ENCODE results near the gene HMBS.
"Not testable (repeated sequence)": the region's sequence is repeated elsewhere in the genome, so short reads cannot be mapped to it uniquely, and the experiment has no call there.

The HMBS gene

GRCh38 chr11:119101759-119102423 lies 17.2 kb downstream of the HMBS start, which contains the start of gene DPAGT1:
DPAGT1 (minus strand) TSS chr11:119101853; CDS start chr11:119101655, 198 bp downstream.
- Mint-ChIP-seq H3K36me3 (ENCODE audit: low read depth) (peaks cover 26% of the 10 kb centered on the region), H3K9me3 (no peaks in the 10 kb centered on the region), H3K27ac (peak within 1 kb of the TSS; percentile 97), H3K27me3 (ENCODE audit: low read depth) (no peaks in the 10 kb centered on the region), H3K4me3 (peak within 1 kb of the TSS; percentile 93), H3K4me1 (ENCODE audit: low read depth) (peaks cover 36% of the 10 kb centered on the region)
- peak; percentile 85 for DNase-seq (ENCODE audit: low spot score)

- H3K4me3 Mint-ChIP-seq, result peak overlapping the region; percentile 93
- not testable (repeated sequence) for H3K27me3 Mint-ChIP-seq (ENCODE audit: low read depth); DNase-seq (ENCODE audit: low spot score); H3K27ac Mint-ChIP-seq; H3K9me3 Mint-ChIP-seq
- H3K4me1 Mint-ChIP-seq (ENCODE audit: low read depth), result peaks cover 37% of the 10 kb centered on the region
- peaks cover 15% of the 10 kb centered on the region for H3K36me3 Mint-ChIP-seq (ENCODE audit: low read depth)
Measured at GRCh38 chr11:119103161-119103664, 18.5 kb downstream of the HMBS start.

- peaks cover 13% of the 10 kb centered on the region for H3K36me3 Mint-ChIP-seq (ENCODE audit: low read depth)
- H3K4me3 Mint-ChIP-seq, result peak overlapping the region; percentile 60
- no peak for DNase-seq (ENCODE audit: low spot score)
- H3K4me1 Mint-ChIP-seq (ENCODE audit: low read depth), result peaks cover 39% of the 10 kb centered on the region
- no peaks in the 10 kb centered on the region for H3K27me3 Mint-ChIP-seq (ENCODE audit: low read depth)
- H3K9me3 Mint-ChIP-seq, result no peaks in the 10 kb centered on the region
- H3K27ac Mint-ChIP-seq, result peak overlapping the region; percentile 70
Measured at GRCh38 chr11:119103793-119104192, 19.1 kb downstream of the HMBS start.

- Mint-ChIP-seq H3K4me3 (peak within 1 kb of the TSS; percentile 95), H3K36me3 (ENCODE audit: low read depth) (peaks cover 26% of the 10 kb centered on the region), H3K27ac (peak within 1 kb of the TSS; percentile 91), H3K27me3 (ENCODE audit: low read depth) (no peaks in the 10 kb centered on the region), H3K4me1 (ENCODE audit: low read depth) (peaks cover 37% of the 10 kb centered on the region), H3K9me3 (no peaks in the 10 kb centered on the region)
- DNase-seq (ENCODE audit: low spot score), result peak; percentile 90
Measured at GRCh38 chr11:119106564-119107537, 22.2 kb downstream of the HMBS start, which contains the start of gene C2CD2L. C2CD2L (plus strand) TSS chr11:119107344; CDS start chr11:119107742, 398 bp downstream.

GRCh38 chr11:119107538-119108145 lies 23.0 kb downstream of the HMBS start:
- H3K4me3 Mint-ChIP-seq, result peak overlapping the region; percentile 95
- peaks cover 29% of the 10 kb centered on the region for H3K36me3 Mint-ChIP-seq (ENCODE audit: low read depth)
- no peaks in the 10 kb centered on the region for H3K9me3 Mint-ChIP-seq
- H3K27ac Mint-ChIP-seq, result peak overlapping the region; percentile 75
- peaks cover 37% of the 10 kb centered on the region for H3K4me1 Mint-ChIP-seq (ENCODE audit: low read depth)
- no peak for DNase-seq (ENCODE audit: low spot score)
- H3K27me3 Mint-ChIP-seq (ENCODE audit: low read depth), result no peaks in the 10 kb centered on the region

- Mint-ChIP-seq H3K4me1 (ENCODE audit: low read depth) (peaks cover 39% of the 10 kb centered on the region), H3K4me3 (peak overlapping the region; percentile 95)
Measured at GRCh38 chr11:119108146-119108856, 23.6 kb downstream of the HMBS start.

GRCh38 chr11:119108857-119109221 lies 24.2 kb downstream of the HMBS start:
- Mint-ChIP-seq H3K36me3 (ENCODE audit: low read depth) (peaks cover 39% of the 10 kb centered on the region), H3K4me1 (ENCODE audit: low read depth) (peaks cover 37% of the 10 kb centered on the region), H3K27me3 (ENCODE audit: low read depth) (no peaks in the 10 kb centered on the region), H3K4me3 (peak overlapping the region; percentile 95), H3K27ac (peak overlapping the region; percentile 75), H3K9me3 (no peaks in the 10 kb centered on the region)
- DNase-seq (ENCODE audit: low spot score), result no peak

More at GRCh38 chr11:119108146-119108856, 23.6 kb downstream of the HMBS start:
- peak overlapping the region; percentile 75 for H3K27ac Mint-ChIP-seq
- H3K36me3 Mint-ChIP-seq (ENCODE audit: low read depth), result peaks cover 35% of the 10 kb centered on the region
- no peak for DNase-seq (ENCODE audit: low spot score)
- H3K27me3 Mint-ChIP-seq (ENCODE audit: low read depth), result no peaks in the 10 kb centered on the region
- H3K9me3 Mint-ChIP-seq, result no peaks in the 10 kb centered on the region

- H3K27me3 Mint-ChIP-seq (ENCODE audit: low read depth), result no peaks in the 10 kb centered on the region
- no peaks in the 10 kb centered on the region for H3K9me3 Mint-ChIP-seq
- no peak for DNase-seq (ENCODE audit: low spot score)
- H3K4me3 Mint-ChIP-seq, result peak overlapping the region; percentile 95
- H3K27ac Mint-ChIP-seq, result no peak overlapping the region
- H3K4me1 Mint-ChIP-seq (ENCODE audit: low read depth), result peaks cover 38% of the 10 kb centered on the region
- H3K36me3 Mint-ChIP-seq (ENCODE audit: low read depth), result peaks cover 45% of the 10 kb centered on the region
Measured at GRCh38 chr11:119109843-119110242, 25.2 kb downstream of the HMBS start.

GRCh38 chr11:119110439-119110838 lies 25.8 kb downstream of the HMBS start:
- H3K36me3 Mint-ChIP-seq (ENCODE audit: low read depth), result peaks cover 48% of the 10 kb centered on the region
- peaks cover 39% of the 10 kb centered on the region for H3K4me1 Mint-ChIP-seq (ENCODE audit: low read depth)
- no peak overlapping the region for H3K27ac Mint-ChIP-seq
- no peaks in the 10 kb centered on the region for H3K27me3 Mint-ChIP-seq (ENCODE audit: low read depth)
- no peak for DNase-seq (ENCODE audit: low spot score)
- H3K4me3 Mint-ChIP-seq, result no peak overlapping the region
- no peaks in the 10 kb centered on the region for H3K9me3 Mint-ChIP-seq

- Mint-ChIP-seq H3K36me3 (ENCODE audit: low read depth) (peaks cover 57% of the 10 kb centered on the region), H3K4me3 (no peak overlapping the region), H3K27ac (no peak overlapping the region), H3K27me3 (ENCODE audit: low read depth) (no peaks in the 10 kb centered on the region), H3K4me1 (ENCODE audit: low read depth) (peaks cover 40% of the 10 kb centered on the region), H3K9me3 (no peaks in the 10 kb centered on the region)
- DNase-seq (ENCODE audit: low spot score), result no peak
Measured at GRCh38 chr11:119111361-119111925, 26.8 kb downstream of the HMBS start.

- H3K4me3 Mint-ChIP-seq, result no peak overlapping the region
- peaks cover 36% of the 10 kb centered on the region for H3K4me1 Mint-ChIP-seq (ENCODE audit: low read depth)
- no peak for DNase-seq (ENCODE audit: low spot score)
- no peak overlapping the region for H3K27ac Mint-ChIP-seq
- H3K27me3 Mint-ChIP-seq (ENCODE audit: low read depth), result no peaks in the 10 kb centered on the region
- peaks cover 65% of the 10 kb centered on the region for H3K36me3 Mint-ChIP-seq (ENCODE audit: low read depth)
- H3K9me3 Mint-ChIP-seq, result no peaks in the 10 kb centered on the region
Measured at GRCh38 chr11:119112314-119113020, 27.8 kb downstream of the HMBS start.

- Mint-ChIP-seq H3K27ac (no peak overlapping the region), H3K4me1 (ENCODE audit: low read depth) (peaks cover 31% of the 10 kb centered on the region), H3K36me3 (ENCODE audit: low read depth) (peaks cover 69% of the 10 kb centered on the region), H3K27me3 (ENCODE audit: low read depth) (no peaks in the 10 kb centered on the region), H3K4me3 (no peak overlapping the region), H3K9me3 (no peaks in the 10 kb centered on the region)
- DNase-seq (ENCODE audit: low spot score), result no peak
Measured at GRCh38 chr11:119113716-119114115, 29.0 kb downstream of the HMBS start.

All from T-helper 2 cell treated with Interferon-gamma antibody and Interleukin-4, amounts not matched to agents 5 μg/mL and 100 μg/mL, for 36 hours (primary cell).